Stimulated activated CD4-positive, alpha-beta T cell treated with anti-CD3 and anti-CD28 coated beads, TNF-alpha, amount 100 ng/mL, for 1 hour (primary cell): ENCODE results near the gene PTPN6.
A peak's percentile ranks its signal among the peaks of the same experiment; 100 is the strongest.

Source experiments
- DNase-seq, 3 donors: peaks; one replicate each; pipeline ENCODE4 v3.0.0-alpha.2; 2020; ENCODE audit warnings: low read depth in 3 of 3, low spot score in 1 of 3

Gene PTPN6

GRCh38 chr12:6921996-6922946 is 28.9 kb upstream of the PTPN6 start:
- no peak for DNase-seq

- DNase-seq = no peak
Observed at GRCh38 chr12:6923003-6923732, 28.0 kb upstream of the PTPN6 start.

GRCh38 chr12:6923851-6924250 is 27.3 kb upstream of the PTPN6 start:
- DNase-seq = no peak

GRCh38 chr12:6925239-6925539 is 26.0 kb upstream of the PTPN6 start:
- DNase-seq = no peak

GRCh38 chr12:6925540-6926279 is 25.4 kb upstream of the PTPN6 start:
- no peak for DNase-seq

- DNase-seq = peak in 1 of 3 donors; percentile 43
Observed at GRCh38 chr12:6927379-6928021, 23.7 kb upstream of the PTPN6 start, which contains the start of gene ATN1. Gene ATN1, plus strand, starts transcription at chr12:6927959. Its CDS starts 6,043 bp downstream, at chr12:6934002.

- no peak for DNase-seq
Observed at GRCh38 chr12:6928022-6928702, 23.0 kb upstream of the PTPN6 start.

- no peak for DNase-seq
Observed at GRCh38 chr12:6928703-6929407, 22.3 kb upstream of the PTPN6 start.

GRCh38 chr12:6929466-6930452 is 21.4 kb upstream of the PTPN6 start:
- no peak for DNase-seq

GRCh38 chr12:6932766-6933165 is 18.4 kb upstream of the PTPN6 start:
- DNase-seq = no peak

GRCh38 chr12:6934110-6934509 is 17.0 kb upstream of the PTPN6 start:
- DNase-seq = no peak

- DNase-seq = no peak
Observed at GRCh38 chr12:6935371-6936193, 15.6 kb upstream of the PTPN6 start.

- no peak for DNase-seq
Observed at GRCh38 chr12:6936194-6936635, 14.9 kb upstream of the PTPN6 start.

- DNase-seq = peak in 1 of 3 donors; percentile 52
Observed at GRCh38 chr12:6936636-6937480, 14.3 kb upstream of the PTPN6 start.

GRCh38 chr12:6937481-6938352 is 13.4 kb upstream of the PTPN6 start:
- DNase-seq = peak; percentile 82 to 90 (median 84)
